HG02610 (cell line): ENCODE data around the gene REL.
"Not testable (repeated sequence)": the region's sequence is repeated elsewhere in the genome, so short reads cannot be mapped to it uniquely, and the experiment has no call there.

ENCODE experiments used
- ATAC-seq: cut with Tn5 transposase; IDR thresholded peaks from one replicate; pipeline ENCODE4 v1.9.1; 2021; ENCODE audit warnings: mild to moderate bottlenecking, moderate library complexity; ENCODE audit not compliant: unreplicated experiment

REL gene

DNA sequence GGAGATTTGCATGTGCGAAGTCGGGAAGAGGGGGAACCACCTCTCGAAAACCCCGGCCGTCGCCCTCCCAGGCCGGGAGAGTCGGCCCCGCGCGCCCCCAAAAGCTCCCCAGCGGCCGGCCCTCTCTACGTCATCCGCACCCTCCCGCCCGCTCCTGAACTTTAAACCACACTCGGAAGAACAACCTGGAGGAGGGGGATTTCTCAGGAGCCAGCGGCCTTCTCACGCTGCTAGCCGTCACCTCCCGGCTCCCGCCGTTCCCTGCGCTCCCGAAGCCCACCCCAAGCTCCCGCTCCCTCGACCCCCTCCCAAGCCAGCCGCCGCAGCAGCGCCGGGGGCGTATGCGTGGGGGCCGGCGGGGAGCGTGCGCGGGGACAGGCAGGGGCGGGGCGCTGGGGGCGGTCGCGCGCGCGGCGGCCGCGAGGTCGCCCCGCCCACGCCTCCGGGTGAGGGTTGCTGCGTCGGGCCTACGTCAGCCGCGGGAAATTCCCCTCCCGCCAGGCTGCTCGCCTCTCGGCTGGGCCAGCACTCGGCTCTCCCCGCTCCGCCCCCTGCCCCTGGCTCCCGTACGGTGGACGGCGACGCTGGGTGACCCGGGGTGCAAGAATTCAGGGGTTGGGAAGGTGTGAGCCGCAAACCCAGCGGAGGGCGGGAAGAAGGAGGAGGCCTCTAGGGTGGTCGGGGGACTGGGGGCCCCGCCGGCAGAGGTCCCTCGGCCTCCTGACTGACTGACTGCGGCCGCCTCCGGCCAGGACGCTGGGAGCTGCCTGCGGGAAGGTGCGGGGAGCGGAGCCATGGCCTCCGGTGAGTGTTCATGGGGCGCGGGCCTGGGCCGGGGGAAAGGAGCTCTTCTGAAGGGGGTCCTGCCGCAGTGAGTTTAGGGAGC lies at the start of gene REL:
TSS of gene REL (plus strand) at position 528 of the 886 bp plus-strand sequence. CDS start at position 795, 267 bp downstream.
- peak; percentile 80 for ATAC-seq

DNA sequence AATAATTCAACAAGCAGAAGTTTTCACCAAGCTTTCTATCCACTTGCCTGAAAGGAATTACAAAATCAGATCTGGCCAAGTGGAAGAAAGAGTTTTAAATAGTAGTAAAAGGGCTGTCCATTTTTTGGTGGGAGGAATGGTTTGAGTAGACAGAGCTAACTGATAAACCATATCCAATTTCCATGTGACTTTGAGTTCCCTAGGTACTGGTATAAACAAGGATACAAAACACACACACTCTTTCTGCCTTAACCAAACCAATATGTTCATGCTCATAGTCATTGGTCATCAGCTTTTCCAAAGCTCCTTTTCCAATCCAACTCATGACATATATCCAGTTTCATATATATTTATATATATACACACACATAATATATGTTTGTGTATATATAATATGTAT lies 49.5 kb upstream of the REL start:
- ATAC-seq = no peak

GRCh38 chr2:60832621-60833020 lies 48.8 kb upstream of the REL start:
- ATAC-seq = peak; percentile 29

DNA sequence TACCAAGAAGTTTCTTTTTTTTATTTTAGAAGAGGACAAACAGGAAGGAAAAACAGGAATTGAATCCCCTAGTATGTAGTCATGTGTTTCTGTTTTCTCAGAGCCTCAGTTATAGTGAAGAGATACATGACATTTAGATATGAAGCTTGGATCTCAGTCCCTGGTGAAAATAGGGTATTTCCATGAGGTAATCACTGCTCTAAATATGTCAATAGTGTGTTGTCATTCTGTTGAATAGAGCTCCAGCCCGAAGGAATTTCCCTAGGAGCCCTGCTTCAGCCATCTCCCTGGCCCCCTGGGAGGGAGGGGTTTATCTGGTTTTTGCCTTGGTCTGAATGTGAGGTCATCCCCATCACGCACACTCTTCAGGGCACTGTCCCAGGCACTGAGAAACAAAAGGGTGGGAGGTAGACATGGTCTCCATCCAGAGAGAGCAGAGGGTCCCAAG lies 47.1 kb upstream of the REL start:
- peak; percentile 69 for ATAC-seq

DNA sequence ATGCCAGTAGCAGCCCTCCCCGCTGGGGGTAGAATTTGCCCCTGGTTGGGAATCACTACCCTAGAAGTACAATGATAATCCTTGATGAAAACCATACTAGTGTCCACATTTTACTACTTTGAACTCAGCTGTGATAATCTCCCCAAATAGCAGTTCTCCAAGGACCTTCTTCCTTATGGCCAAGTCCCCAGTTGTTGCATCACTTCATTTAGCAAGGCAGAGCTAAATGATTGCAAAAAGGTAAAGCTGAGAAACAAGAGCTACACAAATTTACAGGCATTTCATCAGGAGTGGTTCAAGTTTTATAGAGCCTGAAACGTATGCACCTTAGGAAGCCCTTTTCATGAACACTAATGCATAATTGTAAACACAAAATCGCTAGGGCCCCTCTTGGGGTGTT lies 44.9 kb upstream of the REL start:
- ATAC-seq = no peak

DNA sequence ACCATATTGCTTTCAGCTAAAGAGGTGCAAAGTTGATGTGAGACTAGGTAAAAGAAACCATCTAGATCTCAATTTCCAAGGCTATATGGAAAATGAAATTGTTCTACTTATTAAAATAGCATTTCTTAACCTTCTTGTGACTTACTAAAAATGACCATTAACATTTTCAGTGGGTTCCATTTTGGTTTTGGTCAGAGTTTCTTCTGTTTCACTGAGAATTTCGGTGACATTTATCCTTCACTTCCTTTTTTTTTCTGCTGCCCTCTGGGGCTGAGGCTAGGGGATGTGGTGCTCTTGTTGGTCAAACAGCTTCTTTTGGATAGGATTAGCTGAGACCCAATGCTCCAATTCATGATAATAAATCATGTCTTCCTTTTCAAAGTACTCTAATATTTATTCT lies 44.3 kb upstream of the REL start:
- no peak for ATAC-seq

DNA sequence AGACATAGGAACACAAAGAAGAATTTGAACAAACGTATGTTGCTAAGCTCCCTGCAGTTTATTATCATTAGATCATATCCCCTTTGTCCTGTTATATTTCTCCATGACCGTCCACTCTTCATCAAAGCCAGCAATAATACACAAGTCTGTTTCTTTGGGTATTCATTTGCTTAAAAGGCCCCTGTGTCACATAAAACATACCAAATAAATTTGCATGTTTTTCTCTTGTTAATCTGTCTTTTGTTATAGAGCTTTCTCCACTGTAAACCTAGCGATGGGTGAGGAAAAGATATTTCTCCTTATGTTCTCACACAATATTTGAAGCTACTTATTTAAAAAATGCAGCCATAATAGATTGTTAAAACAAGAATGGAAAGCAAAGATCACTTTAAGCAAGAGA lies 42.9 kb upstream of the REL start:
- no peak for ATAC-seq

DNA sequence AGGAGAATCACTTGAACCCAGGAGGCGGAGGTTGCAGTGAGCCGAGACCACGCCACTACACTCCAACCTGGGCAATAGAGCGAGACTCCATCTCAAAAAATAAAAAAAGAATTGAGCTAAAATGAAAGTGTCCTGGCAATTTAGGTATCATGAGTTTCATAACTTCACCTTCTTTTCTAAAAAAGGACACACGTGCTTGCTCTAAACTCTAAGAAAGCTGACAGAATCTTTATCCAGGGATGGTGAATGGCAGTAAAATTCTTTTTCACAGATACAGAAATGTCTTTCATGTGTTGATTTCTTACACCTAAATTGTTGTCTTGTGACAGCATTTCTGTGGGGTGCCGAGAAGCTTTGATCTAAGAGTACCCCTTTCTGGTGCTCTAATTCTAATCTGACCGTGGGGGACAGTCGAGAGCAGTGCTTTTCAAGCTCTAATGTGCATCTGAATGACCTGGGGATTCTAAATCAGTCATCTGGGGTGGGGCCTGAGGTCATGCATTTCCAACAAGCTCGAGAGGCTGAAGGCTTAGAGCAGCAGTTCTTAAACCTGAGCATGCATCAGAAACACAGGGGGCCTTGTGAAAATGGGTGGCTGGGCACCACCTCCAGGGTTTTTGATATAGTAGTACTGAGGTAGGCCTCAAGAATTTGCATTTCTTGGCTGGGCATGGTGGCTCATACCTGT lies 42.1 kb upstream of the REL start:
- peak; percentile 80 for ATAC-seq

GRCh38 chr2:60840880-60841279 lies 40.5 kb upstream of the REL start:
- ATAC-seq = peak; percentile 43

DNA sequence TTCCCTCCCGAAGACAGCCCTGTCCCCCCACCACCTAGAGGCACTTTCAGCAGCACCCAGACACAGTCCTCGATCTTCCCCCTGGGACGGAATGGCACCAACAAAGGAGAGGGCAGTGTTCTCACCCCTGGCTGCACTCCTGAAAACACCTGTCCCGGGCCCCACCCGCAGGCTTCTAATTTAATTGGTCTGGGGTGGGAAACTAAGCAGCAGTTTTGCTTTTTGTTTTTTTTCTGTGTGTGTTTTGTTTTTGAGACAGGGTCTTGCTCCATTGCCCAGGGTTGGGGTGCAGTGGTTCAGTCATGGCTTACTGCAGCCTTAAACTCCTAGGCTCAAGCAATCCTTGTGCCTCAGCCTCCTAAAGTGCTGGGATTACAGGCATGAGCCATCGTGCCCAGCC lies 38.4 kb upstream of the REL start:
- no peak for ATAC-seq

- ATAC-seq = no peak
These were observed 37.3 kb upstream of the REL start for GRCh38 chr2:60844105-60844504.

GRCh38 chr2:60847854-60848253 lies 33.5 kb upstream of the REL start:
- no peak for ATAC-seq

GRCh38 chr2:60849187-60849586 lies 32.2 kb upstream of the REL start:
- no peak for ATAC-seq

DNA sequence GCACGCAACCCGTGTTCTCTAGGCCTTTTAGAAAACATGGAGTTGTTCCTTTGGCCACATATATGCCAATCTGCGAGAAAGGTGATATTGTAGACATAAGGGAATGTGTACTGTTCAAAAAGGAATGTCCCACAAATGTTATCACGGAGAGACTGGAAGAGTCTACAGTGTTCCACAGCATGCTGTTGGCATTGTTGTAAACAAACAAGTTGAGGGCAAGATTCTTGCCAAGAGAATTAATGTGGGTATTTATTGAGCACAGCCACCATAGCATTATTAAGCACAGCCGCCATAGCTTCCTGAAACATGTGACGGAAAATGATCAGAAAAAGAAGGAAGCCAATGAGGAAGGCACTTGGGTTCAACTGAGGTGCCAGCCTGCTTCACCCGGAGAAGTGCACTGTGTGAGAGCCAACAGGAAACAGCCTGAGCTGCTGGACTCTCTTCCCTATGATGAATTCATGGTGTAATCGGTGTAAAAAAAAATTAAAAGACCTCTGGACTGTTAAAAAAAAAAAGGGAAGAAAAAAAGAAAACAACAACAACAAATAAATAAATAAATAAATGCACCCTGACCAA lies 29.0 kb upstream of the REL start:
- ATAC-seq = no peak

DNA sequence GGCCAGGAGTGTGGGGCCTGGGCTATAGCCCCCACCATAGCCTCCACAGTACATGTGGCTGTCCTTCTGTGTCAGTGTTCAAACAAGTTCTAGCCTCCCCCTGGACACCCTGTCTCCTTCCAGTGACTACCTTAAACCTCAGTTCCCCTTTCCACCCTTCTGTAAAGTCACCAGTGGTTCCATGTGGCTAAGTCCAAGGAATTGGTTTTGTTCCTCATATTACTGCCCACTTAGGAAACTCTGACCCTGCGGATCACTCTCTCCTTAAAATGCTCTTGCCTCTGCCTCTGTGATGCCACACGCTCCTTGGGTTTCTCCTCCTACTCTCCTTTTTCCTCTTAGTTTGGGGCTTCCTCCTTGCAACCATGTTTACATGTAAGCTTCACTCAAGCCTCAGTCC lies 27.8 kb upstream of the REL start:
- no peak for ATAC-seq

GRCh38 chr2:60855989-60856669 lies 25.2 kb upstream of the REL start:
- no peak for ATAC-seq

GRCh38 chr2:60857056-60857455 lies 24.3 kb upstream of the REL start:
- no peak for ATAC-seq

DNA sequence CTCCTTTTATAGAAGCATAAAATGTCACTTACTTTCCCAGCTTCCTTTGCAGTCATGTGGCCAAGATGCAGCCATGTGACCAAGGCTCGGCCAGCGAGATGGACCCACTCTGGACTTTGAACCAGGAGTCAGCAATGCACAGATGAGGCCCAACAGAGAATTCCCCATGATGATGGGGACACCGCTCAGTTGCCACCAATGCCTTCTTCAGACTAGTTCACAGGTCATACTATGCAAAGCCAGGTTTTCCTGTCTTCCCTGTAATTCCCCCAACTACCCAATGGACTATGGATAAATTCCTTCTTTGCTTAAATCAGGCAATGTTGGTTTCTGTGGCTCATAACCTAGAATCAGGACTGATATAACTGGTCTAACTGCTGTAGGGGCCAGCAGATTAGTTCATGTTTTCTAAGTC lies 22.5 kb upstream of the REL start:
- ATAC-seq = no peak

- ATAC-seq = no peak
These were observed 19.6 kb upstream of the REL start for GRCh38 chr2:60861736-60862135.

DNA sequence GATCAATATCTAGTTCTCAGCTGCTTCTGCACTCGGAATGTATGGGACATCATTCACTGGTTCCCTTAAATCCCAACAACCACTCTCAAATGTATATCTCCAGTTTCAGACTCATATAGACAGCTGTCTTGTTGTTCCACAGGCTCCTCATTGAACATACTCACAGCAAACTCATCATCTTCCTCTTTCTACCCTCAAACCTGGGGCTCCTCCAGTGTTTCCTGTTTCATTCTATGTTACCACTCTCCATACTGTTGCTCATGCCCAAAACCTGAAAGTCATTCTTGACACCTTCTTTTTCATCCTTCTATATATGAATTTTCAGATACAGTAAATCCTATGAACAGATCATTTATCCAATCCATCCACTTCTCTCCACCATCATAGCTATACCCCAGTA lies 18.7 kb upstream of the REL start:
- no peak for ATAC-seq

GRCh38 chr2:60865361-60865760 lies 16.0 kb upstream of the REL start:
- not testable (repeated sequence) for ATAC-seq
